SU-DHL-6 (cell line): ENCODE measurements around the gene WWOX.

Source experiments
- CTCF ChIP-seq: fragments of 200-600 bp; sonication (generic); IDR thresholded peaks from one replicate; pipeline ENCODE4 v1.5.1; 2017; ENCODE audit warnings: antibody characterized with exemption, mild to moderate bottlenecking, low read length, moderate library complexity; ENCODE audit not compliant: insufficient read depth, poor library complexity, severe bottlenecking
- EZH2phosphoT487 ChIP-seq: fragments of 200-600 bp; sonication (generic), shearing (Covaris generic); conservative IDR thresholded peaks from 2 replicates; pipeline ENCODE4 v1.6.1; 2018; ENCODE audit warnings: mild to moderate bottlenecking, antibody characterized with exemption, low read length, moderate library complexity, mixed read lengths

- TF ChIP-seq CTCF (no peak), EZH2phosphoT487 (no peak)
Observed at GRCh38 chr16:78987666-78988065, 888.2 kb downstream of the WWOX start.
